ENCODE results near the gene SIX3. TPM values are rescaled to one million over a fixed set of nuclear protein-coding genes. Genes with fewer than 3 reads are reported as not detected.

Gene SIX3
- total RNA-seq, 1 donor from 2014 or later = not detected

- peaks cover 52% of the 10 kb centered on the region for H3K27me3 Mint-ChIP-seq (ENCODE audit: low read depth)
- TF ChIP-seq, protein P1, sequence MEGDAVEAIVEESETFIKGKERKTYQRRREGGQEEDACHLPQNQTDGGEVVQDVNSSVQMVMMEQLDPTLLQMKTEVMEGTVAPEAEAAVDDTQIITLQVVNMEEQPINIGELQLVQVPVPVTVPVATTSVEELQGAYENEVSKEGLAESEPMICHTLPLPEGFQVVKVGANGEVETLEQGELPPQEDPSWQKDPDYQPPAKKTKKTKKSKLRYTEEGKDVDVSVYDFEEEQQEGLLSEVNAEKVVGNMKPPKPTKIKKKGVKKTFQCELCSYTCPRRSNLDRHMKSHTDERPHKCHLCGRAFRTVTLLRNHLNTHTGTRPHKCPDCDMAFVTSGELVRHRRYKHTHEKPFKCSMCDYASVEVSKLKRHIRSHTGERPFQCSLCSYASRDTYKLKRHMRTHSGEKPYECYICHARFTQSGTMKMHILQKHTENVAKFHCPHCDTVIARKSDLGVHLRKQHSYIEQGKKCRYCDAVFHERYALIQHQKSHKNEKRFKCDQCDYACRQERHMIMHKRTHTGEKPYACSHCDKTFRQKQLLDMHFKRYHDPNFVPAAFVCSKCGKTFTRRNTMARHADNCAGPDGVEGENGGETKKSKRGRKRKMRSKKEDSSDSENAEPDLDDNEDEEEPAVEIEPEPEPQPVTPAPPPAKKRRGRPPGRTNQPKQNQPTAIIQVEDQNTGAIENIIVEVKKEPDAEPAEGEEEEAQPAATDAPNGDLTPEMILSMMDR (conservative IDR thresholded peaks at IDR 0.05) = no peak
- DNase-seq (ENCODE audit: low read depth, low spot score) = no peak
Observed at GRCh38 chr2:44904578-44904977, 36.9 kb upstream of the SIX3 start.

GRCh38 chr2:44906972-44907371 is 34.5 kb upstream of the SIX3 start:
- no peak for DNase-seq (ENCODE audit: low read depth, low spot score)
- TF ChIP-seq, protein P1 (conservative IDR thresholded peaks at IDR 0.05) = no peak
- Mint-ChIP-seq H3K27me3 (ENCODE audit: low read depth) (peaks cover 36% of the 10 kb centered on the region), H3K4me1 (peaks cover 3% of the 10 kb centered on the region), H3K36me3 (ENCODE audit: low read depth) (no peaks in the 10 kb centered on the region), H3K27ac (ENCODE audit: unreplicated experiment) (no peak overlapping the region), H3K9me3 (peaks cover 7% of the 10 kb centered on the region), H3K4me3 (no peak overlapping the region)

More at GRCh38 chr2:44904578-44904977, 36.9 kb upstream of the SIX3 start:
- Mint-ChIP-seq H3K27ac (ENCODE audit: unreplicated experiment) (no peak overlapping the region), H3K9me3 (no peaks in the 10 kb centered on the region), H3K36me3 (ENCODE audit: low read depth) (no peaks in the 10 kb centered on the region), H3K4me1 (peaks cover 3% of the 10 kb centered on the region), H3K4me3 (no peak overlapping the region)

GRCh38 chr2:44909831-44910230 is 31.7 kb upstream of the SIX3 start:
- Mint-ChIP-seq H3K27me3 (ENCODE audit: low read depth) (peaks cover 38% of the 10 kb centered on the region), H3K36me3 (ENCODE audit: low read depth) (no peaks in the 10 kb centered on the region)

DNA sequence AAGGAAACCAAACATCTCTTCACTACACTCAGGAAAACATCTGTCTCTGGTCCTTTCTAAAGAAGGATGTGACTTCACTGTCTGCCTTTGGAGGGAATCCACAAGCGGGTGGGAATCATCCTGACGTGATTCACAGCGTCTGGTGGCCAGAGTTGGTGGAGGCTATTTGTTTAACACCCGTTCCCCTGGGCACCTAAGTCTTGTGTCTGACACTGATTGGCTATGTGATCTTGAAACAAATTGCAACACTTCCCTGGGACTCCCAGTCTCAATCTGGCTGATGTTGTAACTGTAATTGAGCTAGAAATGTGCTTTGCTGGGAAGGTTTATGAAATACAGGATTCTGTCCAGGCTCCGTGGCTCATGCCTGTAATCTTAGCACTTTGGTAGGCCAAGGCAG is 28.8 kb upstream of the SIX3 start:
- H3K36me3 Mint-ChIP-seq (ENCODE audit: low read depth) = no peaks in the 10 kb centered on the region
- peak overlapping the region; percentile 19 for H3K27ac Mint-ChIP-seq (ENCODE audit: unreplicated experiment)
- no peak overlapping the region for H3K4me3 Mint-ChIP-seq
- H3K9me3 Mint-ChIP-seq = peaks cover 7% of the 10 kb centered on the region
- no peak for DNase-seq (ENCODE audit: low read depth, low spot score)
- TF ChIP-seq, protein P1 (conservative IDR thresholded peaks at IDR 0.05) = no peak
- no peaks in the 10 kb centered on the region for H3K4me1 Mint-ChIP-seq
- H3K27me3 Mint-ChIP-seq (ENCODE audit: low read depth) = peaks cover 46% of the 10 kb centered on the region

More at GRCh38 chr2:44909831-44910230, 31.7 kb upstream of the SIX3 start:
- no peak for DNase-seq (ENCODE audit: low read depth, low spot score)
- H3K4me3 Mint-ChIP-seq = no peak overlapping the region
- TF ChIP-seq, protein P1 (conservative IDR thresholded peaks at IDR 0.05) = no peak
- no peaks in the 10 kb centered on the region for H3K4me1 Mint-ChIP-seq
- H3K9me3 Mint-ChIP-seq = peaks cover 7% of the 10 kb centered on the region
- no peak overlapping the region for H3K27ac Mint-ChIP-seq (ENCODE audit: unreplicated experiment)

DNA sequence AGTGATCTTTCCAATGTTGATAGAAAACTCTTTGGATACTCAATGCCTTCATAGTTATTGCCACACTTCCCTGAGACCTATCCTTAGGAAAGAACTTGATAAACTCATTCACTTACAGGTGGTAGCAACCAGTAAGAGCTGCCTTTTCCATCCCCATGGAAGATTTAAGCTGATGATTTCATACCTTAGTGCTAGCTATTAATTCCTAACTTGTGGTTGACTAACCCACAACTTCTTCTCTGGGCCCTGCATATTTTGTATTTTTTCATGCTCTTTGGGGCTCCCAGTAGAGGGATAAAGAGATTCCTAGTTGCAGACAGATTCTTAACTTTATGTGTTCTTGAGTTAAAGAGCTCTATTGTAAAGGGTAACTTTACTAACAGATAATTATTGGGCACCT is 25.2 kb upstream of the SIX3 start:
- no peaks in the 10 kb centered on the region for H3K4me1 Mint-ChIP-seq
- no peak overlapping the region for H3K4me3 Mint-ChIP-seq
- TF ChIP-seq, protein P1 (conservative IDR thresholded peaks at IDR 0.05) = no peak
- H3K9me3 Mint-ChIP-seq = peaks cover 4% of the 10 kb centered on the region
- H3K36me3 Mint-ChIP-seq (ENCODE audit: low read depth) = no peaks in the 10 kb centered on the region
- H3K27ac Mint-ChIP-seq (ENCODE audit: unreplicated experiment) = no peak overlapping the region
- peaks cover 73% of the 10 kb centered on the region for H3K27me3 Mint-ChIP-seq (ENCODE audit: low read depth)
- no peak for DNase-seq (ENCODE audit: low read depth, low spot score)
